Smooth muscle cell of the coronary artery (primary cell): ENCODE data around the gene CAGE1. TPM values are rescaled to one million over a fixed set of nuclear protein-coding genes. Genes with fewer than 3 reads are reported as not detected.

Source experiments
- total RNA-seq: library from RNA; depleted of rRNA; stranded (reverse); fragments of >200 nt; gene quantifications from 2 replicates; pipeline ENCODE4 v1.2.3, GENCODE V29; 2014; ENCODE audit warnings: low replicate concordance

The CAGE1 gene
- total RNA-seq, result 0.08 and 0.12 TPM in 2 replicates

DNA sequence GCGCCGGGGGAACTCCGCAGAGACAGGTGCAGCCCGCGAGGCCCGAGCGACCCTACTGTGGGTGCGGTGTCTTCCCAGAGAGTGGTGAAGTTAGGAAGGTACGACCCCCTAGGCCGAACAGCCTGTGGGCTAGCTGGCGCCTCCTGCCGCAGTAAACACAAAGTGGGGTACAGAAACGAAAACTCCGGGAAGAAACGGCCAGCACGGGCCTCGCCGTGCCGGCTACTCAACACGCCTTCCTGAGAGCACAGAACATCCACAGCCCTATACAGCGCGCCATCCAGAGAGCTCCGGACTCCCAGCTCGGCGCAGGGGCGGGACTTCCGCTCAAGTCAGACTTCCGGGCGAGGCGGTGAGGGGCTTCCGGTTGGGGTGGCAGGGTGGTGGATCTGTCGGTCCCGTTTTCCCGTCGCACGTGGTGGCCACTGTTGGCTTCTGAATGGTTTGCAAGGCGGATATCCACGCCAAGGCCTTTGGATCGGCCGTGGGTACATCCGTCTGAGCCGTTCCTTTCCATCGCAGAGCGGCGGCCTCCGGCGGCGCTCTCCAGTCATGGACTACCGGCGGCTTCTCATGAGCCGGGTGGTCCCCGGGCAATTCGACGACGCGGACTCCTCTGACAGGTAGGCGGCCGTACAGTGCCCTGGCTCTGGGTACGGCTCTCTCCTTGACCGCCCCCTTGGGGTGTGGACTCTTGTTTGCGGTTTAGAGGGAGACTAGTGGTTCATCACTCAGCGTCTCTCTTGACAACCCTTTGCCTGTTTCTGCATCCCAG is at the start of gene CAGE1, which contains the start of gene RIOK1:
Gene CAGE1, minus strand, starts transcription at position 292 of the 775 bp plus-strand sequence. CDS start 2,569 bp downstream, outside the sequence.
Gene RIOK1, plus strand, starts transcription at position 358 of the 775 bp plus-strand sequence. Its CDS starts 195 bp downstream, at position 553.

DNA sequence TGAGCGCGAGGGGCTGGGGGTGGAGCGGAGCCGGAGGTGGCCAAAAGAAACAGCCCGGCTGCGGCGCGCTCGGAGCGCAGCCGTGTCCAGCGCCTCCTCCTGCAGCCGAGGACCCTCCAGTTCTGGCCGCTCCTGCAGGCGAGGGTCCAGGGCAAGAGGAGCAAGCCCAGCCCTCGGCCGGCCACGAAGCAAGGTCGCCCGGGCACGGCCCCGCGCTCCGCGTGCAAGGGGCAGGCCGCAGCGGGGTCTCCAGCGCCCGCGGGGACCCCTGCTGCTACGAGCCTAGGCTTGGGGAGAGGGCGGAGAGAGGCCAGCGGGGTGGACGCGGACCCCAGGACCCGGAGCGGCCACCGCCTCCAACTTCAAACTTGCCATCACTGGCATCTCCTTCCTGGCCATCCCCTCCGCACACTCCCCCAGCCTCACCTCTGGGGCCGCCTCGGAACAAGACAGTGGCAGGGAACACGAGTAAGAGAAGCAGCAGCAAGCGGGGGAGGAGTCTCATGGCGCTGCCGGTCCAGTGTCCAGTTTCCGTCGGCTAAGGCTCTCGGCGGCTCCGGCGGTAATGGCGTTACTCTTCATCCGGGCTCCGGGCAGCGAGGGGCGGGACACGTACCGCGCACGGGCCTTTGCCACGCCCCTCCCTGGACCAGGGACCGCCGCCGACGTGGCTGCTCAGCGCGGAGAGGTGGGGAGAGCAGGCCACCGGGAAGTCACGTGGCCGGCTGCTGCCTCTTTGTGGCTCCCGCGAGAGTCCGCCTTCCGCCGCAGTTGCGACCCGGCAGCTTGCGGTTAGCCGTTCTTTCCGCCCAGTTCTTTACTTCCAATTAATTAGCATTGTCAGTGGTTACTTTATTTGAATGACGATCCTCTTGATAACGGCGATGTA is 76.7 kb downstream of the CAGE1 start, which contains the start of gene SSR1:
Gene SSR1, minus strand, starts transcription at position 584 of the 889 bp plus-strand sequence. Its CDS starts 79 bp downstream, at position 505.

Other genes starting within 250 kb of the CAGE1 start
- 75.2 and 85.5 TPM in 2 replicates for gene SSR1, start 76.5 kb downstream of the CAGE1 start, total RNA-seq
- gene RIOK1, start 66 bp upstream of the CAGE1 start, total RNA-seq, result 18.1 and 23.8 TPM in 2 replicates
- gene DSP, start 151.9 kb upstream of the CAGE1 start, total RNA-seq, result 1.8 and 41.5 TPM in 2 replicates
- gene SNRNP48, start 200.5 kb upstream of the CAGE1 start, total RNA-seq, result 8.8 and 24.5 TPM in 2 replicates